ENCODE measurements around the gene SEPHS2. TPM values are rescaled to one million over a fixed set of nuclear protein-coding genes. Genes with fewer than 3 reads are reported as not detected.
A peak's percentile ranks its signal among the peaks of the same experiment; 100 is the strongest.
"Not testable (repeated sequence)": the region's sequence is repeated elsewhere in the genome, so short reads cannot be mapped to it uniquely, and the experiment has no call there.

The SEPHS2 gene
- 9.2 and 19.0 TPM in 2 replicates for total RNA-seq

- peak; percentile 97 for DNase-seq (ENCODE audit: low read depth)
Measured at GRCh38 chr16:30445408-30446202, at the start of gene SEPHS2. Gene SEPHS2 (minus strand): TSS chr16:30445874. CDS start chr16:30445727, 147 bp downstream.

- DNase-seq (ENCODE audit: low read depth), result no peak
Measured at GRCh38 chr16:30494709-30495108, 49.0 kb upstream of the SEPHS2 start.

- DNase-seq (ENCODE audit: low read depth), result no peak
Measured at GRCh38 chr16:30493941-30494488, 48.3 kb upstream of the SEPHS2 start.

GRCh38 chr16:30491744-30492308 is 46.2 kb upstream of the SEPHS2 start:
- peak; percentile 82 for DNase-seq (ENCODE audit: low read depth)

GRCh38 chr16:30491229-30491628 is 45.6 kb upstream of the SEPHS2 start:
- DNase-seq (ENCODE audit: low read depth), result no peak

- DNase-seq (ENCODE audit: low read depth), result no peak
Measured at GRCh38 chr16:30490210-30490609, 44.5 kb upstream of the SEPHS2 start.

GRCh38 chr16:30488764-30489605 is 43.3 kb upstream of the SEPHS2 start:
- peak; percentile 34 for DNase-seq (ENCODE audit: low read depth)

- DNase-seq (ENCODE audit: low read depth), result no peak
Measured at GRCh38 chr16:30485818-30486436, 40.3 kb upstream of the SEPHS2 start.

- no peak for DNase-seq (ENCODE audit: low read depth)
Measured at GRCh38 chr16:30484887-30485286, 39.2 kb upstream of the SEPHS2 start.

- no peak for DNase-seq (ENCODE audit: low read depth)
Measured at GRCh38 chr16:30482366-30482765, 36.7 kb upstream of the SEPHS2 start.

GRCh38 chr16:30481381-30481780 is 35.7 kb upstream of the SEPHS2 start:
- DNase-seq (ENCODE audit: low read depth), result no peak

- DNase-seq (ENCODE audit: low read depth), result no peak
Measured at GRCh38 chr16:30478766-30479478, 33.2 kb upstream of the SEPHS2 start.

- not testable (repeated sequence) for DNase-seq (ENCODE audit: low read depth)
Measured at GRCh38 chr16:30477773-30478172, 32.1 kb upstream of the SEPHS2 start.

- DNase-seq (ENCODE audit: low read depth), result no peak
Measured at GRCh38 chr16:30476991-30477390, 31.3 kb upstream of the SEPHS2 start.

GRCh38 chr16:30474684-30475083 is 29.0 kb upstream of the SEPHS2 start:
- no peak for DNase-seq (ENCODE audit: low read depth)

GRCh38 chr16:30474074-30474452 is 28.4 kb upstream of the SEPHS2 start:
- DNase-seq (ENCODE audit: low read depth), result no peak

- no peak for DNase-seq (ENCODE audit: low read depth)
Measured at GRCh38 chr16:30473231-30474073, 27.8 kb upstream of the SEPHS2 start.

GRCh38 chr16:30472328-30472942 is 26.8 kb upstream of the SEPHS2 start, which contains the start of gene ITGAL:
Gene ITGAL (plus strand): TSS chr16:30472742. CDS start chr16:30472838, 96 bp downstream.
- DNase-seq (ENCODE audit: low read depth), result no peak

GRCh38 chr16:30470632-30470995 is 24.9 kb upstream of the SEPHS2 start:
- DNase-seq (ENCODE audit: low read depth), result no peak

GRCh38 chr16:30470170-30470512 is 24.5 kb upstream of the SEPHS2 start:
- no peak for DNase-seq (ENCODE audit: low read depth)

Data from renal cortical epithelial cell (primary cell).